ENCODE data around the gene SEMA3C. TPM values are rescaled to one million over a fixed set of nuclear protein-coding genes. Genes with fewer than 3 reads are reported as not detected.

Gene SEMA3C
- total RNA-seq, 2 experiments from 2014 or later = not detected

GRCh38 chr7:80760292-80760691, 158.6 kb downstream of the SEMA3C start:
- CTCF ChIA-PET = no interaction called here

GRCh38 chr7:80752954-80753690, 165.7 kb downstream of the SEMA3C start:
- ChIA-PET CTCF (no interaction called here), POLR2A (no interaction called here)

More at GRCh38 chr7:80760292-80760691, 158.6 kb downstream of the SEMA3C start:
- POLR2A ChIA-PET = no interaction called here

GRCh38 chr7:80749270-80749669, 169.6 kb downstream of the SEMA3C start:
- ChIA-PET CTCF (no interaction called here), POLR2A (no interaction called here)

GRCh38 chr7:80748363-80749042, 170.3 kb downstream of the SEMA3C start:
- ChIA-PET POLR2A (no interaction called here), CTCF (no interaction called here)

- CTCF ChIA-PET = no interaction called here
- POLR2A ChIA-PET = no interaction called here
These were observed 177.9 kb downstream of the SEMA3C start for GRCh38 chr7:80740778-80741545.

- CTCF ChIA-PET = no interaction called here
- POLR2A ChIA-PET = no interaction called here
These were observed 182.3 kb downstream of the SEMA3C start for GRCh38 chr7:80736371-80737125.

- ChIA-PET CTCF (no interaction called here), POLR2A (no interaction called here)
These were observed 183.5 kb downstream of the SEMA3C start for GRCh38 chr7:80735330-80735729.

GRCh38 chr7:80734011-80734410, 184.8 kb downstream of the SEMA3C start:
- ChIA-PET CTCF (no interaction called here), POLR2A (no interaction called here)

GRCh38 chr7:80733333-80733915, 185.4 kb downstream of the SEMA3C start:
- ChIA-PET POLR2A (no interaction called here), CTCF (no interaction called here)

GRCh38 chr7:80732630-80733029, 186.2 kb downstream of the SEMA3C start:
- POLR2A ChIA-PET = no interaction called here
- CTCF ChIA-PET = no interaction called here

- ChIA-PET CTCF (no interaction called here), POLR2A (no interaction called here)
These were observed 187.6 kb downstream of the SEMA3C start for GRCh38 chr7:80731281-80731680.

- POLR2A ChIA-PET = no interaction called here
These were observed 189.1 kb downstream of the SEMA3C start for GRCh38 chr7:80729591-80730320.

GRCh38 chr7:80726666-80727065, 192.2 kb downstream of the SEMA3C start:
- ChIA-PET CTCF (no interaction called here), POLR2A (no interaction called here)

More at GRCh38 chr7:80729591-80730320, 189.1 kb downstream of the SEMA3C start:
- CTCF ChIA-PET = no interaction called here

GRCh38 chr7:80725181-80725611, 193.7 kb downstream of the SEMA3C start:
- CTCF ChIA-PET = no interaction called here

GRCh38 chr7:80724249-80724871, 194.5 kb downstream of the SEMA3C start:
- ChIA-PET CTCF (no interaction called here), POLR2A (no interaction called here)

More at GRCh38 chr7:80725181-80725611, 193.7 kb downstream of the SEMA3C start:
- POLR2A ChIA-PET = no interaction called here

- POLR2A ChIA-PET = no interaction called here
- CTCF ChIA-PET = no interaction called here
These were observed 196.1 kb downstream of the SEMA3C start for GRCh38 chr7:80722616-80723195.

GRCh38 chr7:80721883-80722615, 196.8 kb downstream of the SEMA3C start:
- POLR2A ChIA-PET = no interaction called here
- CTCF ChIA-PET = no interaction called here

GRCh38 chr7:80720146-80720545, 198.7 kb downstream of the SEMA3C start:
- POLR2A ChIA-PET = no interaction called here
- CTCF ChIA-PET = no interaction called here

Data from activated CD8-positive, alpha-beta memory T cell treated with anti-CD3 and anti-CD28 coated beads for 36 hours (primary cell).